ENCODE measurements around the gene MRPS11. TPM values are rescaled to one million over a fixed set of nuclear protein-coding genes. Genes with fewer than 3 reads are reported as not detected.
"Not testable (repeated sequence)": the region's sequence is repeated elsewhere in the genome, so short reads cannot be mapped to it uniquely, and the experiment has no call there.

The MRPS11 gene
- total RNA-seq, 1 donor from 2014 or later: 21.8 TPM

- DNase-seq: peak; percentile 91
These were observed 12.4 kb upstream of the MRPS11 start for GRCh38 chr15:88454867-88455810.

- no peak for DNase-seq
These were observed 10.8 kb upstream of the MRPS11 start for GRCh38 chr15:88456733-88457132.

DNA sequence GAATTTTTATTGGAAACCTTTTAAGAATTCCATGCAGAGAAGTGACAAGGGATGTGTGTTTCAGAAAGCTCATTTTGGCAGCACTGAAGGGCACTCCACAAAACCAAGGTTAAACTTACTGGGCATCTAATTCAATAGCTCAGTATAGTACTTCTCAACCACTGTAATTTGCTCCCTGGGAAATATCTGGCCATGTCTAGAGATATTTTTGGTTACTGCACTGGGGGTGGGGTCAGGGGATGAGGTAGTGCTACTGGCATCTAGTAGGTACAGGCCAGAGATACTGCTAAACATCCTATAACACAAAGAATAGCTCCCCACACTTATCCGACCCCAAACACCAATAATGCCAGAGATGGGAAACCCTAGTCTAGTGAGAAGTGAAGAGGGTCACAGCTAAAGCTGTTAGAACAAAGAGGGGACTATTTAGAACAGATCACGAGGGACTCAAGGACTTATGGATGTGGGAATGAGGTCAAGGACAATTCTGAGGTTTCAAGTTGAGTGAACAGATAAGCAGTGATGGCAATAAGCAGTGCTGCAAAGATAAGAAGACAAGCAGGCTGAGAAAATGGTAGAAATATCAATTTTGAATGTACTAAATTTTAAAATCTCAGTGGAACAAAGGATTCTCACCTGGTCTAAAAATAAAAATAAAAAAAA lies 3.5 kb upstream of the MRPS11 start:
- no peak for DNase-seq

DNA sequence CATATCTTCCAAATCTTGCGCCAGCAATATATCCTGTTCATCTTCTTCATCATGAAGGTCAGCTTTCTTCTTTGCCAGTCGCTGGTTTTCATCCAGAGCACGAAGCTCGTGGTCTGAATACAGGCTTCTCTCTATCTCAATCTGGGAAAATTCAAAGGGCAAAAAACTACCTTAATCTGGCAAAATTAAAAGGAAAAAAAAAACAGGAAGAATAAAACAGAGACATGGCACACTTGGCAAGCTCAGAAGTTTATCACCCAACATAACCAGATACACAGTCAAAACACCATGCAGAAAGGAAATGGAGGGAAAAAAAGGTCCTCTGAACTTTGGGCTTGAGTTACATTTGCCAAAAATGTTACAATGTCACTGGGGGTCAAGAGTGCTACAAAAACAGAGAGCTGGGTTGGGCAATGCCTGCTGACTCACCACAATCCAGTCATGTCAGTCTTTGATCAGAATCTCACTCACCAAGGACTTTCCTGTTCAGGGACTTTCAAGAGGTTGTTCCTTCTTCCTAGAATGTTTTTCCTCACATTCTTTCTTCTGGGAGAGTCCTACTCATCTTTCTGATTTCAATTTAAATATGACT lies 1.8 kb upstream of the MRPS11 start:
- DNase-seq: no peak

GRCh38 chr15:88467935-88468528 lies 524 bp downstream of the MRPS11 start:
- DNase-seq: peak; percentile 24

- not testable (repeated sequence) for DNase-seq
These were observed 1.2 kb downstream of the MRPS11 start for GRCh38 chr15:88468721-88469120.

DNA sequence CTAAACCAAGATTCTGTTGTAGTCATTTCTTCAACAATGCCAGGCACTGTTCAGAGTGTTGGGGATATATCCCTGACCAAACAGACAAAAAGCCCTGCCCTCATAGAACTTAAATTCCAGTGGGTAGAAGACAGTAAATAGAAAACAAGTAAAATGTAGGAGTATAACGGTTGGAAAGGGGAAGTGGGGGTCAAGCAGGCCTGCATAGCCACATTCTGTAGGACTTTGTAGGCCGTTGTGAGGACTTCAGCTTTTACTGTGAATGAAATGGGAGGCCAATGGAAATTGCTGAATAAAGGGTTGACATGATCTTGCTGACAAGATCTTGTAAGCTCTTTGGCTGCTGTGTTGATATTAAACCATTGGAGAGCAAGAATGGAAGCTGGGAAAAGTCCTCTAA lies 1.8 kb downstream of the MRPS11 start:
- no peak for DNase-seq

DNA sequence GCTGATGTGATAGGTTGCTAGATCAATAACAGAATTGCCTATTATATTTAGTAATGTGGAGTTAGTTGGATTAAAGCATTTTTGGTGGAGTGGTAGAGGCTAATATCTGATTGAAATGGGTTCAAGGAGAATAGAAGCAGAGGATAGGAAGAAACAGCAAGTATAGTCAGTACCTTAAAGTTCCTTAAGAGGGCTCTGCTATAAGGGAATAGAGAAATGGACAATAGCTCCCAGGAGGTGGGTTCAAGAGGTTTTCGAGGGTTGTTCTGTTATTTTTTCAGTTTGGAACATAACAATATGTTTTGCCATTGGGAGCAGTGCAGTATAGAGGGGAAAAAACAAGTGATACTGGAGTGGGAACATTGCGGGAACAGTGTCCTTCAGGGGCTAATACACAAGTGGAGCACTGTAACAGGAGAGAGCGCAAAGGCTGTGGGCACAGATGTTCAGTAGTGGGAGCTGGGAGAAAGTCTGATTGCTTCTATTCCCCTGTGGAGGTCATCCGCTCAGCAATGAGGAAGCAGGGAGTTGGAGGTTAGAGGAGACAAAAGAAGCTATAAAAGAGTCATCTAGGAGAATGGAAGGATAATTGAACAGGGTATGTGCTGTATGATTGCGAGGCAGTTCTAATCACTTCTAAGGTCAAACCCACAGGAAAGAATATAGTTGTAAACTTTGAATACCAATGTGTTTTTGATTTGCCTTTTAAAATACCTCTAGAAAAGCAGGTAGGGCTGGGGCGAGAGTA lies 3.3 kb downstream of the MRPS11 start:
- DNase-seq: no peak

DNA sequence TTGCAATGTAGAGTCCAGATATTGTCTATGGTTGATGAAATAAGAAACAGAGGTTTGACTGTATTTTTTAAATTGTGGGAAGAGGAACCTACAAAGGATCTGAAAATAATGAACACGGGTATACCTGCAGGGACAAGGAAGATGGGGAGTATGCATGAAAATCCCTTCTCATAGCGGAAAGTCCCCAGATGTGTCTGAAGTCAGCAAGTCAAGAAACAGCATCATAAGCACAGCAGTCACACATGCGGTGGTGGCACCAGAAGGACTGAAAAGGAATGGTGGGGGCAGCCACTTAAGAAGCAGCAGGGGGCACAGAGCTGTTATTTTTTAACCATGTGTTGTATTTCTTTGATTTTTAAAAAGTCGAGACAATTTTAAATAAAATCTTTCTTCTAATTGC lies 4.7 kb downstream of the MRPS11 start:
- DNase-seq: no peak

DNA sequence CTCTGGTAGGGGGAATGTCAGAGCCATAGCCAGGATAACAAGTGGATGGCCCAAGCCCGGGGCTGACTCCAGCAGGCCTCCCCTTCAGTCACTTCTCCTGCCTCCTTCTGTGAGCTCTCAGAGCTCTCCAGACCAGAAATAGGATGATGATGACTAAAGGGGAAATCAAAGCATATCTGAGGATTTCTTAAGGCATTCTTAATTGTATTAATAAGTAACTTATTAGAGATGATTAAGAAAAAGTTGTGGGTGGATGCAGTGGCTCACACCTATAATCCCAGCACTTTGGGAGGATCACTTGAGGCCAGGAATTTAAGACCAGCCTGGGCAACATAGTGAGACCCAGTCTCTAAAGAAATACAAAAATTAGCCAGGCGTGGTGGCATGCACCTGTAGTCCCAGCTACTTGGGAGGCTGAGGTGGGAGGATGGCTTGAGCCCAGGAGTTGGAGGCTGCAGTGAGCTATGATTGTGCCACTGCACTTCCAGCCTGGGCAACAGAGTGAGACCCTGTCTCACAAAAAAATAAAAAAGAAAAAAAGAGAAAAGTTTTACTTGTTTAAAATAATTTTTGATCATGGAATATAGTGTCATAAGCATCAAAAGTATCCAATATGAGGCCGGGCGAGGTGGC lies 6.3 kb downstream of the MRPS11 start:
- DNase-seq: not testable (repeated sequence)

- peak; percentile 70 for DNase-seq
These were observed 9.1 kb downstream of the MRPS11 start for GRCh38 chr15:88476635-88477060.

- DNase-seq: no peak
These were observed 9.6 kb downstream of the MRPS11 start for GRCh38 chr15:88477126-88477525.

- no peak for DNase-seq
These were observed 10.4 kb downstream of the MRPS11 start for GRCh38 chr15:88477904-88478303.

GRCh38 chr15:88479169-88479568 lies 11.7 kb downstream of the MRPS11 start:
- no peak for DNase-seq

DNA sequence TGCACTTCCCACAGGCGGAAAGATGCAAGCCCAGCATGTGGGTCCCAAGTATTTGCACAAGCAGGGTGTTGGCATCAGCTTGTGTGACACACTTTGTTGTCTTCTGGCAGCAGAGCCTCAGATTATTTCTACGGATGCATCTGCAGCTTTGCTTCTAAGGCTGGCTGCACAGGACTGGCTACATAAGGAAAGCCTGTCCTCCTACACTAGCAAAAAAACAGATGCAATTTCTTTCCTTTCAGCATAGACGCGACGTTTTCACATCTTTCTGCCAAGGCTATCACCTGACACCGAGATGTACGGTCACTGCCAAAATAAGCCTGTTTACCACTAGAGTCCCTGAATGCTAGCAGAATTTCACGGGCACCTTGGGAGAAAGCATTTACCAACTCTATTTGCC lies 13.5 kb downstream of the MRPS11 start:
- no peak for DNase-seq

GRCh38 chr15:88482263-88482662 lies 14.8 kb downstream of the MRPS11 start:
- DNase-seq: no peak

- DNase-seq: peak; percentile 91
These were observed 17.3 kb downstream of the MRPS11 start for GRCh38 chr15:88484682-88485331.

DNA sequence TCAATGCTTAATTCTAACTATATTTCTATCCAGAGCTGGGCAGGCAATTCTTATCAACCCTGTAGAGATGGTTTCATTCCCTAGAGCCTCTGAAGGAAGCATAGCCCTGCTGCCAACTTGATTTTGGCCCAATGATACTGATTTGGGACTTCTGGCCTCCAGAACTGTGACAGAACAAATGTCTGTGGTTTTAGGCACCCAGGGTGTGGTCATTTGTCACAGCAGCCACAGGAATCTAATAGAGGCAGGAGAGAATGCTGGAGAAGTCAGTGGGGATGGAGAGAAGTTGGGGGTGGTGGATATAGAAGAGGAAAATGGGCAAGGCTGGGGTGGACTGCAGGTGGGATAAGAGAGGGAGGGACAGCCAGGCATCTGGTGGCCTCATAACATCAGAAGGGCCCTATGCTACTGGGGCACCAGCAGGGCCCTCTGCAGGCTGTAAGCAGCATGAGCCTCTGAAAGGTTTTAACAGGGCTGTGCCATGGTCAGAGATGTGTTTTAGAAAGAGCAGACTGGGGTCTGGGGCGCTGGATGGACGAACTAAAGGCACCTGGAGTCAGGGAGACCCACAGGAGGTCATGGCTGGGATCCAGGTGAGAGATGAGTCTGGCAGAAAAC lies 19.8 kb downstream of the MRPS11 start:
- no peak for DNase-seq

- DNase-seq: no peak
These were observed 20.5 kb downstream of the MRPS11 start for GRCh38 chr15:88487796-88488523.

- no peak for DNase-seq
These were observed 21.8 kb downstream of the MRPS11 start for GRCh38 chr15:88489321-88489720.

Data from tongue (tissue), 2 donors.